AG10803 (cell line): ENCODE measurements around the gene SBF1.
A peak's percentile ranks its signal among the peaks of the same experiment; 100 is the strongest.

Experiments used
- DNase-seq: peaks from one replicate; pipeline ENCODE4 v3.0.0; 2010; ENCODE audit warnings: low read depth
- H3K4me3 ChIP-seq: 2 replicates; pipeline ENCODE4 v1.5.1; 2011; ENCODE audit warnings: mild to moderate bottlenecking, low read length, control low read depth
- TF ChIP-seq, protein P1 (sequence below): conservative IDR thresholded peaks from 2 replicates; pipeline ENCODE4 v1.5.1; 2011; ENCODE audit warnings: mild to moderate bottlenecking, low read length, control low read depth, inconsistent platforms

The SBF1 gene

DNA sequence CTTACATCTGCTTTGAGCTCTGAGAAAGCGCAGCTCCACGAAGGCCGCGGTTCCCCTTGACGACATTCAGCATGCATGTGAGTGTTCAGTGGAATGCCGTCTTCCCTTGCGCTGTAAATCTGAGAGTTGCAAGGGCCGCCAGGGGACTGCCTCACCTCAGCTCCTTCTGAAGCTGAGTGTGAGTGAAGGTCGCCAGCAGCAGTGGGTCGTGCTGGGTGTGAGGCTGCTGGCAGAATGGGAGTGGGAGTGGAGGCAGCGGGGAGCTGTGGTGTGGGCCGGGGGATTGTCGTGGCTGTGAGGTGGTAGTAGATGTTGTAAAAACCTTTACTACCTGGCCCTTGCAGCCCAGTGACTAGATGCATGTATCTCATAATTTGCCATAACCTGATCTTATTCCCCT lies 66.5 kb downstream of the SBF1 start:
- no peak for DNase-seq

DNA sequence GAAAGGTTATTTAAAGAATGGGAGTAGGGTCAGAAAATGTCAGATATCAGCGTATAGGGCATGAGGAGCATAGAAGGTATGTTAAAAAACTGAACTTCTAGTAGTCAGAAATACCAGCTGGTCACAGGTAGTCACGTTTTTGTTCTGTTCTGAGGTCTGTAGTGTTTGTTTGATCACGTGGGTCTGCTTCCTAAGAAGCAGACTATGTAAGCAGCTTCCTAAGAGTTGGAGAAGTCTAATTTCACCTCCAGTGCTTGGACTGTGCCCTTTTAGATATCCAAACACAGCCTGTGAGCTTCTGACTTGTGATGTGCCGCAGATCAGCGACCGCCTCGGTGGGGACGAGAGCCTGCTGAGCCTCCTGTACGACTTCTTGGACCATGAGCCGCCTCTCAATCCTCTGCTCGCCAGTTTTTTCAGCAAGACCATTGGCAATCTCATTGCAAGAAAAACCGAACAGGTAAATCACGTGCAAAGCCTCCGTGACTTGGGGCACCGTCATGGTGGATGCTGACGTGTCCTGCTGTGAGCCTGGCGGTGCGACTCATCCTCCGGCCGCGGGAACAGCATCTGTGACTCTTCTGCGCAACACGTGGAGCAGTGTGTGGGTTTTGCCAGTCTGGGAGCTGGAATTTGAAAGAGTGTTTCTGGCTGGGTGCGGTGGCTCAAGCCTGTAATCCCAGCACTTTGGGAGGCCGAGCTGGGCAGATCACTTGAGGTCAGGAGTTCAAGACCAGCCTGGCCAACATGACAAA lies 68.2 kb downstream of the SBF1 start:
- TF ChIP-seq, protein P1, sequence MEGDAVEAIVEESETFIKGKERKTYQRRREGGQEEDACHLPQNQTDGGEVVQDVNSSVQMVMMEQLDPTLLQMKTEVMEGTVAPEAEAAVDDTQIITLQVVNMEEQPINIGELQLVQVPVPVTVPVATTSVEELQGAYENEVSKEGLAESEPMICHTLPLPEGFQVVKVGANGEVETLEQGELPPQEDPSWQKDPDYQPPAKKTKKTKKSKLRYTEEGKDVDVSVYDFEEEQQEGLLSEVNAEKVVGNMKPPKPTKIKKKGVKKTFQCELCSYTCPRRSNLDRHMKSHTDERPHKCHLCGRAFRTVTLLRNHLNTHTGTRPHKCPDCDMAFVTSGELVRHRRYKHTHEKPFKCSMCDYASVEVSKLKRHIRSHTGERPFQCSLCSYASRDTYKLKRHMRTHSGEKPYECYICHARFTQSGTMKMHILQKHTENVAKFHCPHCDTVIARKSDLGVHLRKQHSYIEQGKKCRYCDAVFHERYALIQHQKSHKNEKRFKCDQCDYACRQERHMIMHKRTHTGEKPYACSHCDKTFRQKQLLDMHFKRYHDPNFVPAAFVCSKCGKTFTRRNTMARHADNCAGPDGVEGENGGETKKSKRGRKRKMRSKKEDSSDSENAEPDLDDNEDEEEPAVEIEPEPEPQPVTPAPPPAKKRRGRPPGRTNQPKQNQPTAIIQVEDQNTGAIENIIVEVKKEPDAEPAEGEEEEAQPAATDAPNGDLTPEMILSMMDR, result no peak
- DNase-seq, result no peak
- no peak overlapping the region for H3K4me3 ChIP-seq

More for the DNA sequence above, 66.5 kb downstream of the SBF1 start:
- no peak overlapping the region for H3K4me3 ChIP-seq
- TF ChIP-seq, protein P1, result no peak

DNA sequence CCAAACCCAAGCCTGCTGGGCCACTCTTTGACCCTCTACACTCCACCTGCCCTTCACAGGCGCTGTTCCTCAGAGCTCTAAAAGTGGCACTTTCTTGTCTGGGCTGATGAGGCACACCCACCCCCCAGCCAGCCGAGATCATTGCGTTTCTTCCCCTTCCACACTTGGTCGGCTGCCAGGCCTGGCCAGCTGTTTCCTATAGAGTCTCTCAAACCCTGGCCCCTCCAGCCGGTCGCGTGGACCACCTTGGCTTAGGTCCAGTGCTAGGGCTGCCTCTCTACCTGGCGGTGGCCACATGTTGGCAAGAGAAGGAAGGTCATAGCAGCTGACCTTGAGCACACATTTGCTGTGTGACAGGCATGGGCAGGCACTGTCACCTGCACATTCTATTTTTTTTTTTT lies 71.1 kb downstream of the SBF1 start:
- DNase-seq, result no peak
- TF ChIP-seq, protein P1, result no peak

DNA sequence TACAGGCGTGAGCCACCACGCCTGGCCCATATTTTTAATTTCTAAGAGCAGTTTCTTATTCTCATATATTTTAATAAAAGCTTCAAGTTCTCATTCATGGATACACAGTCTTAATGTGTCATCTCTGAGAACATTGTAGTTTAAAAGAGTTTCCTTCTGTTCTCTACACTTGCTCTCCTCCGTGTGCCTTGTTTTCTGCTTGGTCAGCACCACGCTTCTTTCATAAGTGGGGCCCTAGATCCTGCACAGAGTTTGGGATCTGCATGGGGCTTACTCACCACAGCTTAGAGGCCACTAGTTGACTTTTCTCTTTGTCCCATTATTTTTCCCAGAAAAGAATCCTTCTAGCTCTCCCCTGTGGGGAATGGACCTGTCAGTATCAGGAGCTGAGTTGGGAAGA lies 72.9 kb downstream of the SBF1 start:
- no peak overlapping the region for H3K4me3 ChIP-seq
- TF ChIP-seq, protein P1, result no peak
- DNase-seq, result no peak

More for the DNA sequence above, 71.1 kb downstream of the SBF1 start:
- no peak overlapping the region for H3K4me3 ChIP-seq

DNA sequence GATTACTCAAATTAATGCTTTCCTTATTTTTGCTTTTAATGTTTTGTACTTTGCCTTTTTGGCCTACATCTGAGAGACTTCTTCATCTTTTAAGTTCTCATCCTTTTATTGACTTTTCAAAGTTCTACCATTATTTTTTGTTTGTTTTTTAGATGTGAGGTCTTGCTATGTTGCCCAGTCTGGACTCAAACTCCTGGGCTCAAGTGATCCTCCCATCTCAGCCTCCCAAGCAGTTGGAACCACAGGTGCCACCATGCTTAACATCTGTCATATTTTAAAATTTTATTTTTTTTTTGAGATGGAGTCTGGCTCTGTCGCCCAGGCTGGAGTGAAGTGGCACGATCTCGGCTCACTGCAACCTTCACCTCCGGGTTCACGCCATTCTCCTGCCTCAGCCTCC lies 73.9 kb downstream of the SBF1 start:
- TF ChIP-seq, protein P1, result no peak
- H3K4me3 ChIP-seq, result no peak overlapping the region
- DNase-seq, result no peak

DNA sequence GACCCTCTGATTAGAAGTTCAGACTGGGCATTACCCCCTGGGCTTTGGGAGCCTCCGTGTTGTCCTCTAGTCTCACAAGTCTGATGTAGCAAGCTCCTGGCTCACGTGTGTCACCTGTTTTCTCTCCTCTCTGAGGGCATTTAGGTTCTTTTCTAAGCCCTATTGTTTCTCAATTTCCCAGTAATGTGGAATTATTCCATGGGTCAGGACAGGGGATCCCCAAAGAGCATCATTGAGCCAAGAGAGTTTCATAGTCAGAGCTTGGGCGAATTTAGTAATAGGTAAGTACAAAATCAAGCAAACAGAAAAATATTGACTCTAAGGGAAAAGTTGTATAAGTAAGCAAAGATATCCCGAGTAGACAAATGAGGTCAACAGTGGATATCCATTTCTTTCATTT lies 74.4 kb downstream of the SBF1 start:
- no peak for DNase-seq
- TF ChIP-seq, protein P1, result no peak
- no peak overlapping the region for H3K4me3 ChIP-seq

DNA sequence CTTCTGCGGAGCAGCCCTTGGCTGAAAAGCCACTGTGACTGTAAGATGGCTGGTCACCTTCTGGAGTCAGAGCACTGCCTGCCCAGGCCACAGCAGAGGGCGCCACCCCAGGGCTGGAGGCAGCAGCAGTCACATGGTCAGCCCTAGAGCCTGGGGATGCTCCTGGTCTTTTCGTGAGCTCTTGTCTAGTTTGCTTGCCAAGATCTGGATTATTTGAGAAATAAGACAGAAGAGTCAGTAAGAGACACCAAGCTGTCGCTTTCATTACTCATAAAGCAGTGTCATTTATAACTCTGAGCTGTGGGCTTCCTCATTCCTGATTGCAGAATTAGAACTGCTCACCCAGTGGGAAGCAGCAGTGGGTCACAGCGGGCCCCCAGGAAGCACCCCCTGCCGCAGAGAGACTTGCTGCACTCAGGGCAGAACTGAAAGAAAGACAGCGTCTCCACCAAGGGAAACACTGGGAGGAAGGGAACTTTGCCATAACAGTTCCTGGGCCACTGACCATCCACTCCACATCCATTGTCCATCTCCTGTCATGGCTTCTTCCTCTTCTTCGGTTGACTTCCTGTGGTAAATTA lies 75.0 kb downstream of the SBF1 start:
- no peak overlapping the region for H3K4me3 ChIP-seq
- TF ChIP-seq, protein P1, result peak; percentile 48
- peak; percentile 24 for DNase-seq
